K562 (cell line): ENCODE data around the gene SPTBN2. TPM values are rescaled to one million over a fixed set of nuclear protein-coding genes. Genes with fewer than 3 reads are reported as not detected.

ENCODE experiments used
- ATAC-seq: fragments of 200-7000 bp; cut with Tn5 transposase; 3 replicates; pipeline ENCODE4 v1.9.1; 2020; ENCODE audit warnings: moderate library complexity
- BruUV-seq: library from RNA; stranded (reverse); fragments of 400-500 nt; replicated peaks from 2 replicates; lab custom pipeline; 2021; lab: Mats Ljungman, UMichigan
- CTCF ChIA-PET: fragments of 300-600 bp; formaldehyde crosslinking; extraction: SDS; loops from one replicate; lab custom pipeline; 2021; ENCODE audit warnings: low intra/inter-chr PET ratio; lab: Yijun Ruan, JAX
- POLR2A ChIA-PET: fragments of 300-600, 350-650 bp; sonication (Branson Sonifier 250); formaldehyde crosslinking; extraction: SDS; loops from one replicate; lab custom pipeline; 2021; ENCODE audit warnings: antibody characterized with exemption, inconsistent platforms; lab: Yijun Ruan, JAX
- DNase-seq, 4 experiments: peaks; one replicate each; pipeline versions ENCODE4 v3.0.0 to v3.0.0-alpha.2; 2011 to 2018; ENCODE audit warnings: low spot score in 3 of 4, mixed read lengths in 3 of 4; ENCODE audit errors: extremely low read depth in 1 of 4
- FAIRE-seq: peaks from 2 replicates; lab custom pipeline; 2011; peaks lifted over from hg19 to GRCh38; lab: Jason Lieb, UNC
- H2AFZ ChIP-seq: 2 replicates; pipeline ENCODE4 v1.6.0; 2011; ENCODE audit warnings: low read depth, low read length, control low read depth, inconsistent platforms
- H3K27ac ChIP-seq: fragments of 200-600 bp; 3 replicates; pipeline ENCODE4 v1.8.0; 2011; ENCODE audit warnings: low read depth, mild to moderate bottlenecking, control low read depth, inconsistent platforms, low read length, moderate library complexity, mixed read lengths; ENCODE audit errors: extremely low read depth
- H3K27me3 ChIP-seq, 2 experiments: fragments of 300-600 bp in 1 of 2; 2 replicates in 1 of 2; 3 replicates in 1 of 2; pipeline versions ENCODE4 v1.6.0 to v1.8.0; 2011; ENCODE audit warnings: inconsistent platforms in 2 of 2, low read length in 2 of 2, mild to moderate bottlenecking in 1 of 2, mixed read lengths in 1 of 2, moderate library complexity in 1 of 2; ENCODE audit not compliant: control insufficient read depth in 2 of 2, insufficient read depth in 2 of 2
- H3K36me3 ChIP-seq: fragments of 300-600 bp; 3 replicates; pipeline ENCODE4 v1.8.0; 2011; ENCODE audit warnings: mild to moderate bottlenecking, low read length, inconsistent platforms; ENCODE audit not compliant: control insufficient read depth, insufficient read depth
- H3K4me1 ChIP-seq, 2 experiments: fragments of 200-600 bp in 1 of 2; replicated peaks in 1 of 2; 2 replicates in 1 of 2; 3 replicates in 1 of 2; pipeline versions ENCODE4 v1.5.1 to v1.8.0; 2011; ENCODE audit warnings: inconsistent platforms in 2 of 2, low read length in 2 of 2, mild to moderate bottlenecking in 1 of 2, mixed read lengths in 1 of 2, moderate library complexity in 1 of 2; ENCODE audit not compliant: control insufficient read depth in 2 of 2, insufficient read depth in 2 of 2
- H3K4me2 ChIP-seq: 2 replicates; pipeline ENCODE4 v1.6.1; 2011; ENCODE audit warnings: low read length, control low read depth, inconsistent platforms, mixed read lengths; ENCODE audit not compliant: insufficient read depth
- H3K4me3 ChIP-seq: fragments of 200-600 bp; sonication (generic), shearing (Covaris generic); 2 replicates; pipeline ENCODE4 v1.5.1; 2016; ENCODE audit warnings: control low read depth, inconsistent platforms
- H3K79me2 ChIP-seq: fragments of 200-600 bp; 3 replicates; pipeline ENCODE4 v1.8.0; 2011; ENCODE audit warnings: low read length, inconsistent platforms; ENCODE audit not compliant: control insufficient read depth, insufficient read depth
- H3K9ac ChIP-seq, 2 experiments: 2 replicates each; pipeline versions ENCODE4 v1.6.0 to v1.6.1; 2011; ENCODE audit warnings: low read depth in 2 of 2, low read length in 2 of 2, control low read depth in 1 of 2, inconsistent platforms in 1 of 2, mild to moderate bottlenecking in 1 of 2, mixed read lengths in 1 of 2; ENCODE audit not compliant: insufficient read depth in 1 of 2
- H3K9me1 ChIP-seq: one replicate; pipeline ENCODE4 v1.6.0; 2011; ENCODE audit warnings: inconsistent platforms, mild to moderate bottlenecking, low read length, moderate library complexity; ENCODE audit not compliant: control insufficient read depth, insufficient read depth
- H3K9me3 ChIP-seq: replicated peaks from 2 replicates; pipeline ENCODE4 v1.5.1; 2011; ENCODE audit warnings: low read depth, low read length, inconsistent platforms; ENCODE audit not compliant: control insufficient read depth, insufficient read depth
- H4K20me1 ChIP-seq: replicated peaks from 2 replicates; pipeline ENCODE4 v1.6.1; 2011; ENCODE audit warnings: low read length, inconsistent platforms, mixed read lengths; ENCODE audit not compliant: control insufficient read depth, insufficient read depth
- BACH1 ChIP-seq: fragments of 200-800 bp; sonication (Bioruptor generic); IDR thresholded peaks from 2 replicates; pipeline ENCODE4 v1.6.1; 2016; ENCODE audit warnings: missing genetic modification characterization, missing compliant biosample characterization
- EZH2 ChIP-seq: IDR thresholded peaks from 2 replicates; pipeline ENCODE4 v1.6.1; 2012; ENCODE audit warnings: low read depth, mild to moderate bottlenecking, inconsistent platforms, low read length, borderline replicate concordance
- GATAD2A ChIP-seq: fragments of 450-650 bp; IDR thresholded peaks from 2 replicates; pipeline ENCODE4 v1.6.1; 2017
- KAT7 ChIP-seq: sonication (generic); formaldehyde crosslinking; IDR thresholded peaks from 2 replicates; pipeline ENCODE4 v1.8.0; 2022; ENCODE audit warnings: missing genetic modification reagents, mild to moderate bottlenecking, borderline replicate concordance
- KAT8 ChIP-seq: fragments of 450-650 bp; IDR thresholded peaks from 2 replicates; pipeline ENCODE4 v1.6.1; 2016; ENCODE audit warnings: low read depth, mild to moderate bottlenecking
- KDM4B ChIP-seq, 2 experiments: fragments of 450-650 bp in 1 of 2; sonication (generic) in 1 of 2; IDR thresholded peaks; 2 replicates each; pipeline ENCODE4 v1.6.1; 2016 to 2017; ENCODE audit warnings: borderline replicate concordance in 2 of 2, antibody characterized with exemption in 1 of 2, low read depth in 1 of 2, mild to moderate bottlenecking in 1 of 2
- NFE2 ChIP-seq: IDR thresholded peaks from 2 replicates; pipeline ENCODE4 v1.6.1; 2014; ENCODE audit warnings: antibody characterized with exemption, low read depth
- NR2C1 ChIP-seq, 2 experiments: fragments of 450-650 bp; IDR thresholded peaks; 2 replicates each; pipeline ENCODE4 v1.6.1; 2017; ENCODE audit warnings: mild to moderate bottlenecking in 2 of 2, antibody characterized with exemption in 1 of 2, inconsistent platforms in 1 of 2, missing compliant biosample characterization in 1 of 2, missing genetic modification characterization in 1 of 2
- POLR2A ChIP-seq: fragments of 450-650 bp; conservative IDR thresholded peaks from 2 replicates; pipeline ENCODE4 v1.6.1; 2016
- POLR2AphosphoS5 ChIP-seq: IDR thresholded peaks from 2 replicates; pipeline ENCODE4 v1.6.1; 2011; ENCODE audit warnings: mild to moderate bottlenecking, low read depth, low read length, moderate library complexity; ENCODE audit not compliant: control insufficient read depth, insufficient read depth
- PRMT5 ChIP-seq: sonication (generic); formaldehyde crosslinking; IDR thresholded peaks from 2 replicates; pipeline ENCODE4 v1.5.0; 2020; ENCODE audit warnings: missing genetic modification reagents
- PRPF4 ChIP-seq: fragments of 200-400 bp; formaldehyde crosslinking; IDR thresholded peaks from one replicate; pipeline ENCODE4 v1.6.1; 2017; ENCODE audit warnings: low read length, low read depth, mild to moderate bottlenecking; ENCODE audit not compliant: insufficient read depth, poor library complexity, severe bottlenecking
- SMAD2 ChIP-seq: fragments of 150-350 bp; IDR thresholded peaks from 2 replicates; pipeline ENCODE4 v1.6.1; 2014; ENCODE audit warnings: low read depth, mild to moderate bottlenecking, low read length
- TGIF2 ChIP-seq: sonication (generic); formaldehyde crosslinking; IDR thresholded peaks from 2 replicates; pipeline ENCODE4 v1.8.1; 2022; ENCODE audit warnings: mild to moderate bottlenecking, missing genetic modification reagents, moderate library complexity
- ZBTB26 ChIP-seq: fragments of 450-650 bp; formaldehyde crosslinking; IDR thresholded peaks from 2 replicates; pipeline ENCODE4 v1.4.0; 2022; ENCODE audit warnings: missing genetic modification characterization
- ZNF551 ChIP-seq: fragments of 250-450 bp; sonication (Bioruptor Pico); IDR thresholded peaks from 2 replicates; pipeline ENCODE4 v1.5.0; 2021; ENCODE audit warnings: mild to moderate bottlenecking, moderate library complexity
- ZNF76 ChIP-seq: fragments of 250-450 bp; sonication (Bioruptor Pico); IDR thresholded peaks from 2 replicates; pipeline ENCODE4 v1.4.0; 2020; ENCODE audit warnings: mild to moderate bottlenecking, moderate library complexity, borderline replicate concordance
- WGBS: fragments of 100-300 bp; shearing (Covaris generic); methylation state at CpG from one replicate; pipeline ENCODE4 v1.1.6; 2016; ENCODE audit warnings: low coverage, mixed read lengths; ENCODE audit not compliant: insufficient coverage; ENCODE audit errors: missing lambda C conversion rate; 5-methylcytosine and 5-hydroxymethylcytosine counted together
- in situ Hi-C: fragments of 300-500 bp; cut with MboI; formaldehyde crosslinking; loops from 4 replicates; pipeline ENCODE4 v1.15.0; 2018; ENCODE audit warnings: inconsistent platforms, mixed read lengths
- intact Hi-C: fragments of 100-400 bp; cut with micrococcal nuclease; formaldehyde crosslinking; loops from 2 replicates; pipeline ENCODE4 v1.14.2; 2022
- polyA plus RNA-seq, 8 experiments: library from polyadenylated mRNA; depleted of rRNA in 4 of 8; stranded (reverse) in 5 of 8; unstranded in 3 of 8; fragments of >200 nt; fragmentation: Nextera tagmentation in 2 of 8; fragmentation: Illumina TruSeq in 1 of 8; extraction: Ambion mirVana in 2 of 8; extraction: Trizol in 1 of 8; gene quantifications; 2 replicates each; pipeline versions ENCODE4 v1.2.1 to v1.2.3, GENCODE V29; 2011 to 2014; ENCODE audit warnings: inconsistent platforms in 1 of 8, missing spikeins in 1 of 8
- total RNA-seq, 7 experiments: library from RNA; depleted of rRNA in 6 of 7; stranded (reverse); fragments of >200 nt in 6 of 7; fragmentation: Illumina TruSeq in 2 of 7; extraction: Trizol in 2 of 7; gene quantifications; 2 replicates each; pipeline versions ENCODE4 v1.2.1 to v1.2.3, GENCODE V29; 2011 to 2021; ENCODE audit warnings: low replicate concordance in 1 of 7
- TF ChIP-seq, protein P1 (sequence below): fragments of 250-450 bp; sonication (Bioruptor Pico); IDR thresholded peaks from 2 replicates; pipeline ENCODE4 v1.4.0; 2020; ENCODE audit warnings: mild to moderate bottlenecking, moderate library complexity, borderline replicate concordance

The SPTBN2 gene
- total and polyA plus RNA-seq, 9 of the 15 experiments (the other 6 are each of a cell fraction or from before 2014, with no cell fraction given): 0.38 to 56.5 (median 19.7) TPM

- Histone ChIP-seq H3K9me1 (no peaks in the 10 kb centered on the region), H3K4me3 (no peak overlapping the region), H3K27me3 (no peaks in the 10 kb centered on the region), H3K4me1 (peaks cover 0 to 3% of the 10 kb centered on the region in 2 experiments; a peak in 1 of 5 replicates), H3K9ac (0 out of 4 replicates have a peak overlapping the region, but pooled peaks of 1 of the 2 experiments have one; percentile 10), H2AFZ (no peak overlapping the region), H3K9me3 (no peaks in the 10 kb centered on the region), H3K27ac (no peak overlapping the region), H4K20me1 (no peaks in the 10 kb centered on the region), H3K36me3 (peaks cover 45% of the 10 kb centered on the region; the same call in 2 of the 3 replicates), H3K4me2 (no peak overlapping the region), H3K79me2 (no peaks in the 10 kb centered on the region)
- in situ Hi-C loops (no loop called here), intact Hi-C loops (no loop called here)
- FAIRE-seq (no peak), DNase-seq (no peak), ATAC-seq (no peak)
- ChIA-PET POLR2A (interaction anchor here (0.6 to 1.2 kb wide), 4 partner anchors 8 to 272 kb away, joined by 3 to 4 read pairs (median 3); partner anchors contain the start of gene RBM4B), CTCF (no interaction called here)
- BruUV-seq: no TSS peak
- 82% methylated on average over 20 of the region's 27 CpGs for WGBS
- TF ChIP-seq SMAD2 (no peak), ZNF551 (CRISPR knock-in tag) (no peak), PRPF4 (no peak), ZBTB26 (CRISPR knock-in tag) (no peak), NFE2 (no peak), KAT8 (no peak), POLR2AphosphoS5 (no peak), EZH2 (no peak), NR2C1 (IDR thresholded peaks at IDR 0.05) (no peak), NR2C1 (tag; IDR thresholded peaks at IDR 0.05) (no peak), KAT7 (CRISPR knock-in tag) (no peak), ZNF76 (CRISPR knock-in tag) (no peak), KDM4B (IDR thresholded peaks at IDR 0.05; ENCODE audit: borderline replicate concordance in 2 of 2, low read depth in 1 of 2) (no peak), BACH1 (tag) (no peak), PRMT5 (CRISPR knock-in tag) (no peak), GATAD2A (no peak), POLR2A (no peak), TGIF2 (CRISPR knock-in tag) (no peak)
- TF ChIP-seq, protein P1, sequence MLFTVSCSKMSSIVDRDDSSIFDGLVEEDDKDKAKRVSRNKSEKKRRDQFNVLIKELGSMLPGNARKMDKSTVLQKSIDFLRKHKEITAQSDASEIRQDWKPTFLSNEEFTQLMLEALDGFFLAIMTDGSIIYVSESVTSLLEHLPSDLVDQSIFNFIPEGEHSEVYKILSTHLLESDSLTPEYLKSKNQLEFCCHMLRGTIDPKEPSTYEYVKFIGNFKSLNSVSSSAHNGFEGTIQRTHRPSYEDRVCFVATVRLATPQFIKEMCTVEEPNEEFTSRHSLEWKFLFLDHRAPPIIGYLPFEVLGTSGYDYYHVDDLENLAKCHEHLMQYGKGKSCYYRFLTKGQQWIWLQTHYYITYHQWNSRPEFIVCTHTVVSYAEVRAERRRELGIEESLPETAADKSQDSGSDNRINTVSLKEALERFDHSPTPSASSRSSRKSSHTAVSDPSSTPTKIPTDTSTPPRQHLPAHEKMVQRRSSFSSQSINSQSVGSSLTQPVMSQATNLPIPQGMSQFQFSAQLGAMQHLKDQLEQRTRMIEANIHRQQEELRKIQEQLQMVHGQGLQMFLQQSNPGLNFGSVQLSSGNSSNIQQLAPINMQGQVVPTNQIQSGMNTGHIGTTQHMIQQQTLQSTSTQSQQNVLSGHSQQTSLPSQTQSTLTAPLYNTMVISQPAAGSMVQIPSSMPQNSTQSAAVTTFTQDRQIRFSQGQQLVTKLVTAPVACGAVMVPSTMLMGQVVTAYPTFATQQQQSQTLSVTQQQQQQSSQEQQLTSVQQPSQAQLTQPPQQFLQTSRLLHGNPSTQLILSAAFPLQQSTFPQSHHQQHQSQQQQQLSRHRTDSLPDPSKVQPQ: no peak
Observed at GRCh38 chr11:66685276-66686099, 43.5 kb downstream of the SPTBN2 start.
